K562 (cell line): Measurements from ENCODE around the gene FOLR2. TPM values are rescaled to one million over a fixed set of nuclear protein-coding genes. Genes with fewer than 3 reads are reported as not detected.

Experiments used
- ARID4B ChIP-seq: sonication (generic); formaldehyde crosslinking; IDR thresholded peaks from 2 replicates; pipeline ENCODE4 v1.8.0; 2022; ENCODE audit warnings: mild to moderate bottlenecking, missing genetic modification reagents
- BCOR ChIP-seq: fragments of 450-650 bp; IDR thresholded peaks from 2 replicates; pipeline ENCODE4 v1.6.1; 2016
- CHAMP1 ChIP-seq: fragments of 450-650 bp; IDR thresholded peaks from 2 replicates; pipeline ENCODE4 v1.6.1; 2016; ENCODE audit warnings: mild to moderate bottlenecking
- CHD1 ChIP-seq: fragments of 200-600 bp; sonication (generic); IDR thresholded peaks from one replicate; pipeline ENCODE4 v1.6.1; 2012; ENCODE audit warnings: mild to moderate bottlenecking, moderate library complexity, low read length, inconsistent platforms
- CXXC5 ChIP-seq: fragments of 250-450 bp; sonication (Bioruptor Pico); IDR thresholded peaks from 2 replicates; pipeline ENCODE4 v1.8.0; 2022; ENCODE audit warnings: inconsistent platforms, mild to moderate bottlenecking, moderate library complexity
- ELF2 ChIP-seq: fragments of 250-450 bp; sonication (Bioruptor Pico); IDR thresholded peaks from 2 replicates; pipeline ENCODE4 v1.5.0; 2021; ENCODE audit warnings: mild to moderate bottlenecking
- HDAC3 ChIP-seq: fragments of 450-650 bp; IDR thresholded peaks from 2 replicates; pipeline ENCODE4 v1.6.1; 2018; ENCODE audit warnings: borderline replicate concordance, mild to moderate bottlenecking, moderate library complexity; ENCODE audit not compliant: partially characterized antibody
- KDM2B ChIP-seq: fragments of 250-450 bp; sonication (Bioruptor Pico); IDR thresholded peaks from 2 replicates; pipeline ENCODE4 v1.8.0; 2021; ENCODE audit warnings: mild to moderate bottlenecking, moderate library complexity
- MYBL2 ChIP-seq, 2 experiments: fragments of 450-650 bp in 1 of 2; sonication (generic) in 1 of 2; formaldehyde crosslinking in 1 of 2; IDR thresholded peaks; 2 replicates each; pipeline versions ENCODE4 v1.6.1 to v1.8.1; 2017 to 2022; ENCODE audit warnings: borderline replicate concordance in 1 of 2, inconsistent platforms in 1 of 2, low read depth in 1 of 2, mild to moderate bottlenecking in 1 of 2, missing genetic modification reagents in 1 of 2, moderate library complexity in 1 of 2
- PHB2 ChIP-seq: fragments of 450-650 bp; IDR thresholded peaks from 2 replicates; pipeline ENCODE4 v1.6.1; 2017; ENCODE audit warnings: low read depth
- RBM25 ChIP-seq: fragments of 200-400 bp; formaldehyde crosslinking; IDR thresholded peaks from 2 replicates; pipeline ENCODE4 v1.6.1; 2018; ENCODE audit warnings: low read length, low read depth, moderate library complexity; ENCODE audit not compliant: severe bottlenecking
- SMARCA5 ChIP-seq: fragments of 450-650 bp; IDR thresholded peaks from 2 replicates; pipeline ENCODE4 v1.6.1; 2016
- STAT5B ChIP-seq: fragments of 250-450 bp; sonication (Bioruptor Pico); IDR thresholded peaks from 2 replicates; pipeline ENCODE4 v1.8.0; 2021; ENCODE audit warnings: mild to moderate bottlenecking, inconsistent platforms
- THRB ChIP-seq: fragments of 450-650 bp; formaldehyde crosslinking; conservative IDR thresholded peaks from 2 replicates; pipeline ENCODE4 v1.4.0; 2022; ENCODE audit warnings: mild to moderate bottlenecking, missing genetic modification characterization
- ZBTB1 ChIP-seq: sonication (generic); formaldehyde crosslinking; IDR thresholded peaks from 2 replicates; pipeline ENCODE4 v1.8.1; 2023; ENCODE audit warnings: missing genetic modification reagents, low read depth, mild to moderate bottlenecking, borderline replicate concordance
- ZC3H11A ChIP-seq: IDR thresholded peaks from 2 replicates; pipeline ENCODE4 v1.6.1; 2012; ENCODE audit warnings: low read depth, low read length, improper control_type of control experiment
- ZEB2 ChIP-seq: fragments of 450-650 bp; IDR thresholded peaks from 2 replicates; pipeline ENCODE4 v1.6.1; 2016
- ZNF263 ChIP-seq: sonication (generic); formaldehyde crosslinking; IDR thresholded peaks from 2 replicates; pipeline ENCODE4 v1.8.0; 2022; ENCODE audit warnings: mild to moderate bottlenecking, missing genetic modification reagents, borderline replicate concordance
- ZNF316 ChIP-seq: fragments of 450-650 bp; IDR thresholded peaks from 2 replicates; pipeline ENCODE4 v1.6.1; 2016
- ZNF717 ChIP-seq: fragments of 250-450 bp; sonication (Bioruptor Pico); IDR thresholded peaks from 2 replicates; pipeline ENCODE4 v1.5.0; 2021
- polyA plus RNA-seq, 8 experiments: library from polyadenylated mRNA; depleted of rRNA in 4 of 8; stranded (reverse) in 5 of 8; unstranded in 3 of 8; fragments of >200 nt; fragmentation: Nextera tagmentation in 2 of 8; fragmentation: Illumina TruSeq in 1 of 8; extraction: Ambion mirVana in 2 of 8; extraction: Trizol in 1 of 8; gene quantifications; 2 replicates each; pipeline versions ENCODE4 v1.2.1 to v1.2.3, GENCODE V29; 2011 to 2014; ENCODE audit warnings: inconsistent platforms in 1 of 8, missing spikeins in 1 of 8
- total RNA-seq, 7 experiments: library from RNA; depleted of rRNA in 6 of 7; stranded (reverse); fragments of >200 nt in 6 of 7; fragmentation: Illumina TruSeq in 2 of 7; extraction: Trizol in 2 of 7; gene quantifications; 2 replicates each; pipeline versions ENCODE4 v1.2.1 to v1.2.3, GENCODE V29; 2011 to 2021; ENCODE audit warnings: low replicate concordance in 1 of 7
- TF ChIP-seq, protein P1 (sequence below): fragments of 250-450 bp; sonication (Bioruptor Pico); IDR thresholded peaks from 2 replicates; pipeline ENCODE4 v1.6.1; 2021; ENCODE audit warnings: mild to moderate bottlenecking

Gene FOLR2
- total and polyA plus RNA-seq, 9 of the 15 experiments (the other 6 are each of a cell fraction or from before 2014, with no cell fraction given) = 0.27 TPM; not detected in 8

DNA sequence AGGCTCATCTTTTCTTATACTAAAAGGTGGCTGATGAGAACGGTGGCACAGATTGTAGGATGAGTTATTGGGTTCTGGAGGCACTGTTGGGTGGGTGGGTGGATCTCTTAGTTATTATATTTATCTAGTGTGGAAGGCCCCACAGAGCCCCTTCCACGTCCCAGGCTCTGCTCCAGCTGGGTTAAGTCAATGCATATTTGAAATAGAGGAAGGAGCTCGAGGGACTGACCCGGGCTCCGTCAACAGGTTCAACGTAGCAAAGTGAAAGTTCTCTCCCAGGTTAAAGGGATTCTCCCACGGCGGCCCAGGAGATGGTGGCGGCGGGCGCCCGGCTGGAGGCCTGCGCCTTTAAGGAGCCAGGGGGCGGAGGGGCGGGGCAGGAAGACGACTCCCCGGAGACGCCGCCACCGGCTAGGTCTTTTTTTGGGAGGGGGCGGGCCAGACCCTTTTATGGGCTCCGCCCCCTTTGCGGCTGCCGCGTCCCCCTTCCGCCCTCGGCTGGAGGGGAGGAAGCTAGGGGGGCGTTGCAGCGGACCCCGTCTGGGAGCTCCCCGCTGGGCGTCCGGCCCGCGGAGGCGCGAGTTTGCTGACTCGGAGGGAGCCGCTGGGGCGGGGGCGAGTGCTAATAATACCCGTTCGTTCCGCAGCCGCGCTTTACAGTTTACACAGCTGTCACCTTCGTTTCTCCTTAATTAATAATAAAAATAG is 6.5 kb downstream of the FOLR2 start (continued):
- TF ChIP-seq ARID4B (CRISPR knock-in tag) = no peak; the same call in 1 of the 2 replicates
- TF ChIP-seq ZC3H11A = no peak
- TF ChIP-seq THRB (CRISPR knock-in tag) = no peak
- TF ChIP-seq KDM2B (CRISPR knock-in tag) = no peak
- TF ChIP-seq ZBTB1 (CRISPR knock-in tag) = no peak
- no peak for TF ChIP-seq ELF2 (CRISPR knock-in tag)
- TF ChIP-seq ZNF316 = peak; percentile 36; the same call in 1 of the 2 replicates
- peak; percentile 80 for TF ChIP-seq CXXC5 (CRISPR knock-in tag)
- no peak for TF ChIP-seq PHB2
- no peak for TF ChIP-seq CHD1
- no peak for TF ChIP-seq ZEB2
- no peak for TF ChIP-seq MYBL2 (IDR thresholded peaks at IDR 0.05; ENCODE audit: low read depth)
- no peak for TF ChIP-seq MYBL2 (CRISPR knock-in tag; IDR thresholded peaks at IDR 0.05; ENCODE audit: borderline replicate concordance)
- TF ChIP-seq, protein P1, sequence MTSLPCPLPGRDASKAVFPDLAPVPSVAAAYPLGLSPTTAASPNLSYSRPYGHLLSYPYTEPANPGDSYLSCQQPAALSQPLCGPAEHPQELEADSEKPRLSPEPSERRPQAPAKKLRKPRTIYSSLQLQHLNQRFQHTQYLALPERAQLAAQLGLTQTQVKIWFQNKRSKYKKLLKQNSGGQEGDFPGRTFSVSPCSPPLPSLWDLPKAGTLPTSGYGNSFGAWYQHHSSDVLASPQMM = no peak
- TF ChIP-seq HDAC3 = no peak
- no peak for TF ChIP-seq CHAMP1
- TF ChIP-seq ZNF263 (CRISPR knock-in tag) = 0 out of 2 replicates have a peak, but pooled peaks have one; percentile 28
- TF ChIP-seq BCOR = no peak
- no peak for TF ChIP-seq STAT5B (CRISPR knock-in tag)
- no peak for TF ChIP-seq ZNF717 (CRISPR knock-in tag)
- TF ChIP-seq RBM25 = no peak
- TF ChIP-seq SMARCA5 = no peak
